SIG-M5 (cell line): ENCODE data around the gene KCNMA1.

ENCODE experiments used
- DNase-seq: peaks from one replicate; lab custom pipeline; 2025; lab: John Stamatoyannopoulos, UW

Gene KCNMA1

GRCh38 chr10:76977046-76977445 lies 660.6 kb downstream of the KCNMA1 start:
- no peak for DNase-seq

DNA sequence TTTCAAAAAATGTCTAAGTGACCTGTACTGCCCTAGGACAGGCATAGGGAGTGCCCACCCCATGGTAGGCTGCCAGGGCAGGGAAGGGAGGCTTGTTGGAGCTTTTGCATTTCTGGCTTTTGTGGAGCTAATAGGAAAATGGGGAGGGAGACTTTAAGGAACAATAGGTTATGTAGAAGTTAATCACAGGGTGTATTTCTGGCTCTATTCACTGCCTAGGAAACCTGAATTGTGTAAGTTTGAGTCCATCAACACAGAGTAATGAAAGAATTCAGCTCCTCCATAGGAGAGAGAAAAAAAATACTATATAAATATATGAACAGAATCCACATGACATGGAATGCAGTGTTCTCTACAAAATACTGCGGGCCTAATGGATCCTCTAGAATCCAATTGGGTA lies 661.5 kb downstream of the KCNMA1 start:
- no peak for DNase-seq

GRCh38 chr10:76975126-76975525 lies 662.5 kb downstream of the KCNMA1 start:
- no peak for DNase-seq

DNA sequence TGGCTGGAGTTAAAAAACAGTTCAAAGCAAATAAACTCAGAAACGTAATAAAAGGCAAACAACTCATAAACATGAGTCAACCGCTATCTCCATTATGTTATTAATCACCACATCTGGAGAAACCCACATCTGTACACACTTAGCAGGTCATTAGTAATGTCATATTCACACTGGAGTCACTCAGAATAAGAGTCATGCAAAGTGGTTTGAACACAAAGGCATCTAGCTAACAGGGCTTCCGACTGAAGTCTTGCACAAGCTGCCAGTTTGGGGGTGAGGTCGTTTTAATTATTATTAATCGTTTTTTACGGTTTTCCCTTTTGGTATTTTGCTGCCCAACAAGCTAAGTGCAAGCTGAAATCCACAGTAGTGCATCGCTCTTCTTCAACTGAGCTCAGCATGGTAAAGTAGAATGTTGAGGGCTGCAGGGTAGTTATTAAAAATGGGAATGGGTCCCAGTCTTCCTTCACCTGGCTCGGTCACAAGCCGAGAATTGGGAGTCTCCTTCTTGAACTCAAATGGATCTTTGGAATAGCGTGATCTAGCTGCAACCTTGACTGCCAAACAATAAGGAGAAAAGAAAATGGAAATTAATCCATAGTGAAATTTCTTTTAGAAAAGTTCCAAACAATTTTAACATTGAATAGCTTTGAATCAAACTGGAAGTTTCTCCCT lies 663.5 kb downstream of the KCNMA1 start:
- no peak for DNase-seq

DNA sequence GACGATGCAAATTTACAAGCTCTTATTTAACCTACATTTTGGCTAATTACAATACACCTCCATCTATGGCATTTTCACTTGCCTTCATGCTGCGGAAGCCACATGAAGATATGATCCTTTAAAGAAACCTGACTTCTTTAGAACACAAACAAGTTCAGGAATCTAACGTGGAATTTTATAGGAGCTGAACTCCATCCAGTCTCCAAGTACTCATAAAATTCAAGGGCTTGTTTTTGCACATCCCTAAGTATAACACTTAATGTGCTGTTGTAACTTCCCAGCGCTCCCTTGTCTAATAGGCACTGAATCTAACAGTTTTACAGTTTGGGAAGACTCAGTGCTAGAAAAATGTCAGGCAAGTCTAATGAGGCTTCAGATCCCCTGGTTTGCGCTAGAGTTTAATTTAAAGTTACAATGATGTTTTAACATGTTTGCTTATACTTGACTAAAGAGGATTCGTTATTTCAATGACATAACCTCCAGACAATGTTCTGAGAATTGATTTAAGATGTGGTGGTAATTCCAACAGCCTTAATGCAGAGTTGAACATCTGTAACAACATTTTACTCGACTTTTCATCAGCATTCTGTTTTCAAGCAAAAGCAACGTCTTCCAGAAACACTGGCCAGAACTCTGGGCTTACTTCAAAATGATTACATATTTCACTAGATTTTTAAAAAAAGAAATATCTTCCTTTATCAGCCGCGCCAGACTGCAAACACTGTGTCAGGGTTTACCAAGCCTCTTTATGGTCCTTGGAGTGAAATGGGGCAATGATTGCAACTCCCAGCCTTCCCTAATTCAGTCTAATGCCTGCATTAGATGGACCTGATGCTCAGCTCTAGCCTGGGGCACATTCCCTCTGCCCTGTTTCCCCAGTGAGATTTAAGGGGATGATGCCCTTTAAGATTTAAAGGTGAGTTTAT lies 664.3 kb downstream of the KCNMA1 start:
- DNase-seq: no peak

- no peak for DNase-seq
Measured at GRCh38 chr10:76972541-76972940, 665.1 kb downstream of the KCNMA1 start.

- no peak for DNase-seq
Measured at GRCh38 chr10:76971547-76972170, 665.9 kb downstream of the KCNMA1 start.

GRCh38 chr10:76970711-76971519 lies 666.7 kb downstream of the KCNMA1 start:
- DNase-seq: no peak

DNA sequence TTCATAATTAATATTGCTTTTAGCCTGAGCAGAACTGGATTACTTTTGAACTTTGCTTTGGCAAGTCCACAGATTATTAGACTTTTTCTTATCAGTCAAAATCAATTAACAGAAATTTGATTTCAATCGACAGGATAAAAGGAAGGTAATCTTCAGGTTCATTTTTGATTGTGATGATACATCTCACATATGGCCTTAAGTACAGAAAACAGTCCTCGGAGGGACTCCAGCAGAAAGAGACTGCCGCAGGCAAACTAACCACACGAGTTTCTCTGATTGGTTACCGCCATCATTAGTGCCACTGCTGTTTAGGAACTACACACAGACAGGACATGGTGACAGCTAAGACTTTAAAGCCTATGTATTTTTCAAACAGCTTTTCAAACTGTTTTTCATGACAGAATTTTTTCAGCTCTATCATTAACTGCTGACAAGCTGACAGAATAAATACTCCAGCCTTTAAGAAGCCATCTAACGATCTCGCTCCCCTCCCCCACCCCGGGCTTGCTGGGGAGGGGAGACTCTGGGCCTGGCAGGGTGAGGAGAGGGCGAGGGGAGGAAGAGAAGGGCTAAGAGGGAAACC lies 668.2 kb downstream of the KCNMA1 start:
- no peak for DNase-seq

DNA sequence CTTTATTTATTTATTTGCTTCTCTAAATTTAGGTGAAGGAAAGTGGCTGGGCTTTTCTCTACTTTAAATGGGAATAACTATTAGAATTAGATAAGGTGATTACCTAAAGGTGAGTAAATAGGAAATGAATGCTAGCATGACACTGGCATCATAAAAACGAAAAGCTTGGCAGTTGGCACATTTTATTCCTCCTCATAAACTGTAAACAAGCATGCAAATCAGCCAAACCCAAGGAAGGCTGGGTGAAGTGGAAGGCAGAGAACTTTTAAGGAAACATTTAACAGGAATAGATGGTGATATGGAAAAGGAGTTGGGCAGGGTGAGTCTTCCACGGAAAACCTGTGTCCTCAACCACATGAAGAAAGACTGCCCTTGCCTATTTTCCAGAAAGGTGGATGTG lies 669.1 kb downstream of the KCNMA1 start:
- DNase-seq: no peak

DNA sequence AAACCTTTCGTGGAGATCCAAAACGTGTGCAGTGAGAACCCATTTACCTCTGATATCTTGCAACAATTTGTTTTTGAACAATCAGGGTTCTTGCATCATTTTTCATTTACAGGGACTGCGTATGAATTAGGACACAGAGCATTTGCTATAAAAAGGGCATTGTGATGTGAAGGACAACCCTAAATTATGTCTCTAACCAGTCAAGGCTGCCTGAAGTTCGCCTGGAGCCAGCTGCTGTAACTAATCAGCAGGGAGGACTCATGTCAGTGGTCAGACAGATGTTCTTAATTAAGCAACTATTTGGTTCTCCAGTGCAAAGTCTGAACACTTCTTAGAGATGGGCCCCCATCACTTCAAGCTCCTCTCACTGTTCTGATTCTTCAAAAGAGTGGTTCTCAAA lies 674.8 kb downstream of the KCNMA1 start:
- DNase-seq: no peak

GRCh38 chr10:76961841-76962240 lies 675.8 kb downstream of the KCNMA1 start:
- DNase-seq: no peak

- no peak for DNase-seq
Measured at GRCh38 chr10:76959111-76959510, 678.5 kb downstream of the KCNMA1 start.

GRCh38 chr10:76954838-76955237 lies 682.8 kb downstream of the KCNMA1 start:
- DNase-seq: no peak

DNA sequence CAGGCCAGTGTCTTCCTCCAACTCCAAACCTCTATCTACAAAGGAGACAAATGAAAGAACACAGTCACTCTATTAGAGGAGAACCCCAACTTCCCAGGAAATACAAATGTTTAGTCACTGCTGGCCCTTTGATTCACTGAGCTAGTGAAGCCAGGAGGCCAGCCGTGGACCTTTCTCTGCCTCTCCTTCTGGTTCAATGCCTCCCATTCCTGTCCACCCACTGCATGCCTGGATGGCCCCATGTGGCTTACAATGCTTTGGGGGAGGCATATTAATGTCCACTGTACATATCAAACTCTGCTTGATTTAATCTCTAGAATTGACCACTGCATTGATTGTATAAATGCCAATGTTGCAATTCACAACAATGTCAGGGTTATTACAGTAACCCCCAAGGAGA lies 687.3 kb downstream of the KCNMA1 start:
- no peak for DNase-seq

DNA sequence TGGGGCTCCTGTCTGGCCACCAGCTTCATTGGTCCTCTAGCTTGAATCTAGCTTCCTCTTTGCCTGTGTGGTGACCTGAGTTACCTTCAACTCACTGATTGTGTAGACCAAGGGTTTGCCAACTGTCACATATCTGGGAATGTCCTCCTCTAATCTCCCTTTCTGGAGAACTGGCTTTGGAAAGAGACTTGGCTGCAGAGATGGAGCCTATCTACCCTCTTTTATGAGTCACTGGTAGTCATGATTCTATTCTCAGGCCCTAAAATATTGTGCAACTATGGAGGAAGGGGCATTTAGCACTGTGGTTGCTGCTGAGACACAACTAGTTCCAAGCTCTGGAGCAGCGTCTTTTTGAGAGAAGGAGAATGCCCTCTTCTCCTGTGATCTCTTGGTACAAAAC lies 691.3 kb downstream of the KCNMA1 start:
- DNase-seq: no peak

DNA sequence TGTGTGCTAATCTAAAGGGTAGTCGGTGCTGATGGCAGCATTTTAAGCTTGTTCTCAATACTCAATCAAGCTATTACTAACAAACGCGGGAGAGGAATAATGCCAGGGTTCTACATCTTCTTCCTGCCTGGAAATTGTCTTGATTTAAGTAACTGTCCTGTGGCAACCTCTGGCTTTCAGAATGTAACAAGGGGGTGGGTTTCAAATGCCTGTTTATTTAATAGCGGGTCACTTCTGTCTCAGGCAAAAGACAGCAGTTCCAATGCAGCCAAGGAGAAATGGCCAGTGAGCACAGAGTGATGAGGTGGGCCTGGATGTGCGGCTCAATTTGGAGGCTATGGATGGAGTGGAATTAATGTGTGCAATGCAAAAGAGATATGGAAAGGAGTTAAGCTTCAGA lies 692.4 kb downstream of the KCNMA1 start:
- DNase-seq: no peak

GRCh38 chr10:76944640-76945039 lies 693.0 kb downstream of the KCNMA1 start:
- no peak for DNase-seq

- DNase-seq: no peak
Measured at GRCh38 chr10:76942628-76943416, 694.8 kb downstream of the KCNMA1 start.

- DNase-seq: no peak
Measured at GRCh38 chr10:76939933-76940468, 697.6 kb downstream of the KCNMA1 start.

DNA sequence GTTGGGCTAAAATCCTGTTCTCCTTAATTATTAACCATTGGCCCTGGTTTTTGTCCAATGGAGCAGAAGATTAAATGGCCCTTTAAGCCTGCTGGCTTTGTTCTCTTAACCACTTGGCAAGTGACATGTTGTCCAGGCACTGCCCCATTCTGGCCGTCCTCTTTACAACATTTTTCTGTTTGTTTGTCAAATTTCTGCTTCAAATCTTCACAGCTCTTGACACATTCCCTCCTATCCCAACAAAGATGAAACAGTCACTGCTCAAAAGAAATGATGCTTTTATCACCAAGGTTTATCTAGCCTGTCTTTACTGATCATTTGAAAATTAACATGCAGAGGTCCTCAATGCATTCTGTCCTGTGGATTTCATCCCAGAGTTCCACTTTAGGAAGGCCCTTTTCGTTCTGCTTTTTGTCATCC lies 700.4 kb downstream of the KCNMA1 start:
- no peak for DNase-seq
